Upper lobe of left lung (tissue), 6 donors: ENCODE measurements around the gene MCF2L. TPM values are rescaled to one million over a fixed set of nuclear protein-coding genes. Genes with fewer than 3 reads are reported as not detected.

ENCODE experiments used
- ATAC-seq, 2 donors: fragments of 200-7000 bp; cut with Tn5 transposase; one replicate each; pipeline ENCODE4 v1.9.1; 2022; ENCODE audit warnings: mild to moderate bottlenecking in 2 of 2, moderate library complexity in 2 of 2; ENCODE audit not compliant: low FRiP score in 2 of 2
- DNase-seq, 2 donors: peaks; one replicate each; pipeline ENCODE4 v3.0.0-alpha.2; 2019 to 2020
- H3K27ac ChIP-seq, 4 donors: fragments of 200-600 bp; sonication (generic); one replicate each; pipeline ENCODE4 v1.5.1; 2016 to 2019
- H3K27me3 ChIP-seq, 4 donors: fragments of 200-600 bp; sonication (generic); one replicate each; pipeline ENCODE4 v1.5.1; 2017 to 2019
- H3K36me3 ChIP-seq, 4 donors: fragments of 200-600 bp; sonication (generic); one replicate each; pipeline ENCODE4 v1.5.1; 2016 to 2019
- H3K4me1 ChIP-seq, 4 donors: fragments of 200-600 bp; sonication (generic); one replicate each; pipeline ENCODE4 v1.5.1; 2018 to 2019
- H3K4me3 ChIP-seq, 4 donors: fragments of 200-600 bp; sonication (generic); one replicate each; pipeline ENCODE4 v1.5.1; 2017 to 2019; ENCODE audit warnings: mild to moderate bottlenecking in 2 of 4, moderate library complexity in 1 of 4
- H3K9me3 ChIP-seq, 4 donors: fragments of 200-600 bp; sonication (generic); one replicate each; pipeline ENCODE4 v1.5.1; 2018 to 2019
- EP300 ChIP-seq, 4 donors: sonication (generic); formaldehyde crosslinking; IDR thresholded peaks; one replicate each; pipeline ENCODE4 v1.5.1; 2017; ENCODE audit warnings: antibody characterized with exemption in 4 of 4, control low read depth in 2 of 4
- POLR2A ChIP-seq, 4 donors: fragments of 450-650 bp; IDR thresholded peaks; one replicate each; pipeline ENCODE4 v1.5.1; 2016 to 2017; ENCODE audit warnings: antibody characterized with exemption in 4 of 4, mild to moderate bottlenecking in 2 of 4
- POLR2AphosphoS5 ChIP-seq, 2 donors: sonication (generic); formaldehyde crosslinking; IDR thresholded peaks; one replicate each; pipeline ENCODE4 v1.5.1; 2017; ENCODE audit warnings: antibody characterized with exemption in 2 of 2
- WGBS, 2 donors: methylation state at CpG; one replicate each; pipeline ENCODE4 v1.1.5; 2017 to 2018; 5-methylcytosine and 5-hydroxymethylcytosine counted together
- total RNA-seq, 6 donors: library from RNA; depleted of rRNA in 4 of 6; stranded (reverse); fragments of >200 nt in 4 of 6; gene quantifications; one replicate each; pipeline versions ENCODE4 v1.1.0 to v1.2.1, GENCODE V29; 2016 to 2021
- TF ChIP-seq, protein P1 (sequence below), 6 experiments: fragments of 450-650 bp in 4 of 6; fragments of 200-600 bp in 2 of 6; sonication (generic) in 2 of 6; IDR thresholded peaks; one replicate each; pipeline ENCODE4 v1.5.1; 2016 to 2019; ENCODE audit warnings: antibody characterized with exemption in 6 of 6
- donor health status: DM: no; HTN: no; CAD: no; lungs with moderate emphysema.
- donor health status: DM: no; HTN: yes; CAD: no; lungs with severe emphysema.

Gene MCF2L
- total RNA-seq, 6 donors from 2014 or later, result 14.3 to 99.5 (median 53.1) TPM

DNA sequence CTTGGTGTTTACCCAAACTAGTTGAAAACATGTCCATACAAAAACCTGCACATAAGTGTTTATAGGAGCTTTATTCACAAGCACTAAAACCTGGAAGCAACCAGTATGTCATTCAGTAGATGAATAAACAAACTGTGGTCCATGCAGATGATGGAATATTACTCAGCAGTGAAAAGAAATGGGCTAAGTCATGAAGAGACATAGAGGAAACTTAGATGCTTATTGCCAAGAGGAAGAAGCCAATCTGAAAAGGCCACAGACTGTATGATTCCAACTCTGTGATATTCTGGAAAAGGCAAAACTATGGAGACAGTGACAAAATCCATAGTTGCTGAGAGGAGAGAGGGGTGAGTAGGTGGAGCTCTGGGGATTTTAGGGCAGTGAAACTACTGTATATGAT lies 38.8 kb upstream of the MCF2L start:
- H3K4me3 ChIP-seq, result no peak overlapping the region
- ATAC-seq, result no peak
- H3K4me1 ChIP-seq, result peaks cover 9 to 14% (median 10%) of the 10 kb centered on the region in 4 donors
- H3K27ac ChIP-seq, result no peak overlapping the region
- DNase-seq, result no peak
- TF ChIP-seq POLR2A (IDR thresholded peaks at IDR 0.05) (no peak), EP300 (IDR thresholded peaks at IDR 0.05) (no peak), POLR2AphosphoS5 (IDR thresholded peaks at IDR 0.05) (no peak)
- TF ChIP-seq, protein P1, sequence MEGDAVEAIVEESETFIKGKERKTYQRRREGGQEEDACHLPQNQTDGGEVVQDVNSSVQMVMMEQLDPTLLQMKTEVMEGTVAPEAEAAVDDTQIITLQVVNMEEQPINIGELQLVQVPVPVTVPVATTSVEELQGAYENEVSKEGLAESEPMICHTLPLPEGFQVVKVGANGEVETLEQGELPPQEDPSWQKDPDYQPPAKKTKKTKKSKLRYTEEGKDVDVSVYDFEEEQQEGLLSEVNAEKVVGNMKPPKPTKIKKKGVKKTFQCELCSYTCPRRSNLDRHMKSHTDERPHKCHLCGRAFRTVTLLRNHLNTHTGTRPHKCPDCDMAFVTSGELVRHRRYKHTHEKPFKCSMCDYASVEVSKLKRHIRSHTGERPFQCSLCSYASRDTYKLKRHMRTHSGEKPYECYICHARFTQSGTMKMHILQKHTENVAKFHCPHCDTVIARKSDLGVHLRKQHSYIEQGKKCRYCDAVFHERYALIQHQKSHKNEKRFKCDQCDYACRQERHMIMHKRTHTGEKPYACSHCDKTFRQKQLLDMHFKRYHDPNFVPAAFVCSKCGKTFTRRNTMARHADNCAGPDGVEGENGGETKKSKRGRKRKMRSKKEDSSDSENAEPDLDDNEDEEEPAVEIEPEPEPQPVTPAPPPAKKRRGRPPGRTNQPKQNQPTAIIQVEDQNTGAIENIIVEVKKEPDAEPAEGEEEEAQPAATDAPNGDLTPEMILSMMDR (IDR thresholded peaks at IDR 0.05), result no peak
- H3K9me3 ChIP-seq, result no peaks in the 10 kb centered on the region
- H3K27me3 ChIP-seq, result no peaks in the 10 kb centered on the region
- no peaks in the 10 kb centered on the region for H3K36me3 ChIP-seq

DNA sequence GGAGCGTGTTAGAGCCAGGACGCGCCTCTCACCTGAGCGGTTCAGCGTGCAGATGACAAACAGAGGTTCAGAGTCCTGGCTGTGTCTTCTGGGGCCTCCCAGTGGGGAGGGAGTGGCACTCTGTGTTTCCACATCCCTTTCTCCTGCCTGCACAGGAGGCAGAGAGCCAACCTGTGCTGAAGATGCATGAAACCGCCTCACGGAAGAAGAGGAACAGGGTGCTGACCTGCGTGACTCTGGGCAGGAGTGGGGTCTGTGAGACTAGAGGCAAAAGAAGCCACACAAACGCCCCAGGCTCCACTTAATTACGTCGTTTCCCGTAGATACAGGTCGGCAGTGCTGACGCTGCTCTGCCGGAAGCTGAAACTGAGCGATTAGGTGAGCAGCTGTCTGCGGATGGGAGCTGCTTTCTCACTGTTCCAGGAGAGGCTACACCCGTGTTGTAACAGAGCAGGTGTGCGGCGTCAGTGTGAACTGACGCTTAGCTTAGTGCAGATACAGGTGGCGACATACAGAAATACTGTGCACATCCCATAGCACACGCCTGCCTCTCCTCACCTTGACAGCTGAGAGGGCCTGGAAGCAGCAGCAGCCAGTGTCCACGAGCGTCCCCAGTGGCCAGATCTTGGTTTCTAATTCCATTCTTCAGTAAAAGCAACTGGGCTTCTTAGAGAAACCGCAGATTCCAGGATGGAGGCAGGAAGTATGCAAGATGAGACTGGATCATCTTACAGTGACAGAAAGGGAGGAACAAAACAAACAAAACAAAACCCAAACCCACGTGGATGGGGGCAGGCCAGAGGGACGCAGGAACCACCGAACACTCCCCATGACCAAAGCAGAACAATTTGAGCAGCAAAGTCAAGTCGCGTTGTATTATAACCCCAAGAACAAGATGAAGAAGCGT lies 37.7 kb upstream of the MCF2L start:
- Histone ChIP-seq H3K27me3 (no peaks in the 10 kb centered on the region), H3K4me1 (peaks cover 9 to 14% (median 10%) of the 10 kb centered on the region in 4 donors), H3K36me3 (no peaks in the 10 kb centered on the region), H3K9me3 (no peaks in the 10 kb centered on the region), H3K27ac (no peak overlapping the region), H3K4me3 (no peak overlapping the region)
- no peak for TF ChIP-seq EP300 (IDR thresholded peaks at IDR 0.05)
- TF ChIP-seq, protein P1 (IDR thresholded peaks at IDR 0.05), result peak in 3 of 6 experiments; percentile 6 to 32 (median 12)
- no peak for TF ChIP-seq POLR2AphosphoS5 (IDR thresholded peaks at IDR 0.05)
- 77% methylated on average over 29 to 32 of the region's 32 CpGs for WGBS, 2 donors
- ATAC-seq, result peak in 1 of 2 donors; percentile 64
- peak in 1 of 2 donors; percentile 14 for DNase-seq

DNA sequence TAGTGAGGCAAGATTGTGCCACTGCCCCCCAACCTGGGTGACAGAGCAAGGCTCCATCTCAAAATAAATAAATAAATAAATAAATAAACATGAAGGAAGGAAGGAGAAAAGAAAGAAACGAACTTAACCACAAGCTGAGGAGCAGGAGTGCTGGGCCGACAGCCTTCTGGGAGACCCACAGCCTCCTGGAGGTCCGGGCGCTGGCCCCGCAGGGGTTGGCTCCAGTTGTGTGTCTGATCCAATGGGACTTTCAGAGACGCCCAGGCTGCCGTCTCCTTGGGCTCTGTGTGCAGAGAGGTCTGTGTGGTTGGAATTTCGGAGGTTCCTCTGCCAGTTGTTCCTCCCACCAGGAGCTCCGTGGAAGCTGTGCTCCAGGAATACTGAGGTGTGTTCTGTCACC lies 36.0 kb upstream of the MCF2L start:
- no peak overlapping the region for H3K27ac ChIP-seq
- no peak for ATAC-seq
- WGBS, 2 donors, result 77 to 80% methylated on average over 9 of the region's 9 CpGs
- H3K4me3 ChIP-seq, result no peak overlapping the region
- TF ChIP-seq EP300 (IDR thresholded peaks at IDR 0.05), result no peak
- TF ChIP-seq, protein P1 (IDR thresholded peaks at IDR 0.05), result no peak
- no peak for TF ChIP-seq POLR2AphosphoS5 (IDR thresholded peaks at IDR 0.05)
- no peak for TF ChIP-seq POLR2A (IDR thresholded peaks at IDR 0.05)
- peak in 1 of 2 donors; percentile 80 for DNase-seq
- peaks cover 9 to 14% (median 10%) of the 10 kb centered on the region in 4 donors for H3K4me1 ChIP-seq
- no peaks in the 10 kb centered on the region for H3K27me3 ChIP-seq
- H3K9me3 ChIP-seq, result no peaks in the 10 kb centered on the region
- H3K36me3 ChIP-seq, result no peaks in the 10 kb centered on the region

DNA sequence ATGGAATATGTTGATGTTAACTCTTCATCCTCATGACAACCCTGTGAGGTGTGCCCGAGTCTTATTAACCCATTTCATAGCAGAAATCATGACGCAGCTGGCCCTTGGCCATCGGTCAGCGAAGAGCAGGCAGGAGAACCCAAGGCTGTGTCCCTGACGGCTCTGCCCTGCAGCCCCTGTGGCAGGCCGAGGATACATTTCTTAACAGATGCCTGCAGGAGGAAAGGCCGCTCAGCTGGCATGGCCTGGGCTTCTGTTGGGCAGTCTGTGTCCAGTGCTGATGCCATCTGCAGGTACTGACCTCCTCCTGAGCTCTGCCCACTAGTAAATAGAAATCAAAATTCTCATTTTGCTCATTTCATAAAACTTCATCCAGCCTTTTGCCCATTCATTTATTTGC lies 35.4 kb upstream of the MCF2L start:
- no peaks in the 10 kb centered on the region for H3K36me3 ChIP-seq

More for the DNA sequence above, 35.4 kb upstream of the MCF2L start:
- Histone ChIP-seq H3K27me3 (no peaks in the 10 kb centered on the region), H3K27ac (no peak overlapping the region), H3K4me1 (peaks cover 9 to 13% (median 10%) of the 10 kb centered on the region in 4 donors), H3K9me3 (no peaks in the 10 kb centered on the region), H3K4me3 (no peak overlapping the region)
- DNase-seq (no peak), ATAC-seq (no peak)
- TF ChIP-seq, protein P1 (IDR thresholded peaks at IDR 0.05), result no peak
- TF ChIP-seq POLR2A (IDR thresholded peaks at IDR 0.05), result no peak
- no peak for TF ChIP-seq POLR2AphosphoS5 (IDR thresholded peaks at IDR 0.05)
- no peak for TF ChIP-seq EP300 (IDR thresholded peaks at IDR 0.05)
- 87 to 88% methylated on average over 7 of the region's 7 CpGs for WGBS, 2 donors
